ENCODE results near the gene BRD1.
"Not testable (repeated sequence)": the region's sequence is repeated elsewhere in the genome, so short reads cannot be mapped to it uniquely, and the experiment has no call there.

BRD1 gene

DNA sequence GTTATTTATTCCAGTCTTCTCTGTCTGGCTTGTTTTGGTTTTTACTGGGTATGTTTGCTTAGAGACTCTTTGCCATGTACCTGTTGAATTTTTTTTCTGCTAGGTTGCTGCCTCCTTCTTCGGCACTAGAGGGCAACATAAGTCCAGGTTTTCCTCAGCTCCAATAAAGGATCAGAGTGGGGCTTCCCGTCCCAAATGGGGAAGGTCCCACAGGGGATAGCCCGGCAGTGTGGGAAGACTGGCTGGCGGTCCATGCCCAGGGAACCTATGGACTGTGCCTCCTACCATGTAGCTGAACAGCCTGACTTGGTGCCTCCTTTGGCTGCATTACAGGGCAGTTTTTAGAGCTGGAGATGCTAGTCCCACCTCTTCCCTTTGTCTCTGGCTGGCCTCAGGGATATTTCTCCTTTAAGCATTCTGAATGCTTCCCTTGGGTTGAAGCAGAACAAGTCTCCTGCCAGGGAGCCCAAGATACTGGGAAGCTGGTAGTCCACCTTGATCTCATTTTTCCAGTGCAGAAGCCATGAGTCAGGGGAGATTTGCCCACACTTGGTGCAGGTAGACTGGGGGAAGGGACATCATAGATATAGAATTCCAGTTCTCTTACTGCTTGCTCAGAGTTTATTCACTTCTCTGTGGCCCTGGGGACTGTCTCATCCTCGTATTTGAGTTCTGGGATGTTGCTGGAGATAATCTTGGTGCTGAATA is 60.2 kb downstream of the BRD1 start:
- no peak for DNase-seq

DNA sequence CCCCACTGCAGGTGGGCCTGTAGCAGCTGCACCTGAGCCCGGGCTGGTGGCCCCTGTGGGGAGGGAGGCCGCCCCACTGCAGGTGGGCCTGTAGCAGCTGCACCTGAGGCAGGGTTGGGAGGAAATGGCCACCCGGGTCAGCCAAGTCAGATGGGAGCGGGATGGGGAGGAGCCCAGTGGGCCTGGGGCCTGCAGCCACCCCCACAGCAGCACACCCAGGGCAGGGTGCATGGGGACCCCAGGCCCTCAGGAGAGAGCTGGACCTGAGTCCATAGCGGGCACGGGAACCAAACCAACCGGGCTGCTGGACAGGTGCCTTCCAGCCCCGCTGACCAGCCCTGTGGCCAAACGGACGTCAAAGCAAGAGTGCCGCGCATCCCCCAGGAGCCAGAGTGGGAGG is 61.7 kb downstream of the BRD1 start:
- no peak for DNase-seq

DNA sequence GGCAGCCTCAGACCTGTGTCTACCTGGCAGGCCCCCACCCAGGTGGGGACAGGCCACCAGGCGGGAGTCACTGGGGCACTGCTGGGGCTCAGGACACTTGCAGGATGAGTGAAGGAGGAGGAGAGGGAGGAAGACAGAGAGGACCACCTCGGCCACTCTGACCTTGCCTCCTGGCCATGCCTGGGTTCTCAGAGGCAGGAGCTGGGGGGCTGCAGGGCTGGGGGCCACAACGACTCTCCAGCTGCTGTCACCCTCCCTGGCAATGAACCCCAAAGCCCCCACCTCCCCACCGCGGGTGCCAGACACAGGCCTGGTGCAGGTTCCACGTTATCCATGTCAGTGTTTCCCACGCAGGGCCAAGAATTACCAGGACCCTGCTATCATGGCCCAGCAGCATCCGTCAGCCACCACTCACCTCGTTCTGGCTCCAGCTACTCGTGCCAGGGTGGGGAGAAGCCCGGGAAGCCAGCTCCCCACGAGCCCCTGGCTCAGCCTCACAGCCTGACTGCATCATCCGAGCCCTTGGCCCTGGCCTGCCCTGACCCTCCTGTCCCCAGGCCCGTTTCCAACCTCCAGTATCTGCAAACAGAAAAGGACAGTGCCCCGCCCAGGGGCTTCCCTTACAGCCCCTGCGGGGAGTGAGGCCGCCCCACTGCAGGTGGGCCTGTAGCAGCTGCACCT is 62.4 kb downstream of the BRD1 start:
- no peak for DNase-seq

DNA sequence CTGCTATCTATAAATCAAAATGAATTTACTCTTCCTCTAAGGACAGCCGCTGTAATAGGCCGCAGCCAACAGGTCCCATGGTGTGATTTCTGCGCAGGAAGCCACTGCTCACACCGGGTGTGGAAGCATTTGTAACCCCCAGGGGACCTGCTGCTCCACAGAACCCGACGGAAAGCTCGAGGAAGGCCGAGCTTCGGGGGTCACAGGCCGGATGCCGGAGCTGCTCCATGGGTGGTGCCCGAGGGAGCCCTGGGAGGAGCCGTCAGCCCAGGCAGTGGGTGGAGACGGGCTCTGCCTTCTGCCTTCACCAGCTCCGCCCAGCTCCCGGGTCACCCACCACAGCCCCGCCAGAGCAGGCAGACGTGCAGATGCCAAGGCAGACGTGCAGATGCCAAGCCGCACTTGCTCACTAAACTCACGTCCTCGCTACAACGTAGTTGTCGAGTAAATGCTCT is 63.5 kb downstream of the BRD1 start:
- DNase-seq = no peak

DNA sequence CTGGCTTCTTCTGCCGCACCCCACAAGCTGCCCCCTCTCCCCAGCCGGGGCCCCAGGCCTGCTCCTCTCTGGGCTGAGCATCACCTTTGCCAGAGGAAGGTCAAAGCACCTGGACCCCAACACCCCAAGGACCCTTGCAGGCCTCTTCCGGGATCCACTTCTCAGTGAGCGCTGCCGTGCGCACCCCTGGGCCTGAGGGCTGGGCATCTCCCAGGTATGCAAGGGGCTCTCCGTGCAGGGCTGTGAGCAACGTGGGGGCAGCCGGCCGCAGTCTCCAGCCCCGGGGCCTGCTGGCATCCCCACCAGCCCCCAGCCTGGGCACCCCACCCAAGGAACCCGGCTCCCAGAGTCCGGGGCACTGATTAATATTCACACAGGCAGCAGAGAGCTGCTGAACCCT is 64.0 kb downstream of the BRD1 start:
- no peak for DNase-seq

DNA sequence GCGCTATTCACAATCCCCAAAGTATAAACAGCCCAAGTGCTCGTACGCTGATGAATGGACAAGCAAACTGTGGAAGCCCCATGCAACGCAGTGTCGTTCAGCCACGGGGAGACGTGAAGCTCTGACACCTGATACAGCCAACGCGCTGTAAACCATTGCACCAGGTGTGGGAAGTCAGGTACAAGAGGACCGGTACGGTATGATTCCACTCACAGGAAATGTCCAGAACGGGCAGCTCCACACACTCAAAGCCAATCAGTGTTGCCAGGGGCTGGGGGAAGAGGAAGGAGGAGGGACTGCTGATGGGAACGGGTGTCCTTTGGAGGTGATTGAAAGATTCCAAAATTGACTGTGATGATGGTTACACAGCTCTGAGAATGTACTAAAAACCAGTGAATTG is 64.5 kb downstream of the BRD1 start:
- no peak for DNase-seq

DNA sequence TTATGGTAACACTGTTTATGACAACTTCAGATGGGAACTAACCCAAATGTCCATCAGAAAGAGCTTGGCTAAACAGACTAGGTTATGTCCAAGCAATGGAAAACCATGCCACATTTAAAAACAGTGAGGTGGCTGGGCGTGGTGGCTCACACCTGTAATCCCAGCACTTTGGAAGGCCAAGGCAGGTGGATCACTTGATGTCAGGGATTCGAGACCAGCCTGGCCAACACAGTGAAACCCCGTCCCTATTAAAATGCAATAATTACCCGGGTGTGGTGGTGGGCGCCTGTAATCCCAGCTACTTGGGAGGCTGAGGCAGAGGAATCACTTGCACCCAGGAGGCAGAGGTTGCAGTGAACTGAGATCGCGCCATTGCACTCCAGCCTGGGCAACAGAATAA is 65.1 kb downstream of the BRD1 start:
- not testable (repeated sequence) for DNase-seq

DNA sequence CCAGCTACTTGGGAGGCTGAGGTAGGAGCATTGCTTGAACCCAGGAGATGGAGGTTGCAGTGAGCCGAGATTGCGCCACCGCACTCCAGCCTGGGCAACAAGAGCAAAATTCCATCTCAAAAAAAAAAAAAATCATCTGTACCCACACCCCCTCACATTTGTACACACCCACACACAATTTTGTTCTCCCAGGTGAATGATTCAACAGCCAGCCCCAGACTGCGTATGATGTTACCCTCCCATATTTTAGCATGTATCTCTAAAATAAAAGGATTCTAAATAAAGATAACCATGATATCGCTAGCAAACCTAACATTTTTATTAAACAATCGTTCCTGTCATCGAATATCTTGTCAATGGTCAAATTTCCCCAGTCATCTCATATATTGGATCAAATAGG is 65.8 kb downstream of the BRD1 start:
- DNase-seq = no peak

DNA sequence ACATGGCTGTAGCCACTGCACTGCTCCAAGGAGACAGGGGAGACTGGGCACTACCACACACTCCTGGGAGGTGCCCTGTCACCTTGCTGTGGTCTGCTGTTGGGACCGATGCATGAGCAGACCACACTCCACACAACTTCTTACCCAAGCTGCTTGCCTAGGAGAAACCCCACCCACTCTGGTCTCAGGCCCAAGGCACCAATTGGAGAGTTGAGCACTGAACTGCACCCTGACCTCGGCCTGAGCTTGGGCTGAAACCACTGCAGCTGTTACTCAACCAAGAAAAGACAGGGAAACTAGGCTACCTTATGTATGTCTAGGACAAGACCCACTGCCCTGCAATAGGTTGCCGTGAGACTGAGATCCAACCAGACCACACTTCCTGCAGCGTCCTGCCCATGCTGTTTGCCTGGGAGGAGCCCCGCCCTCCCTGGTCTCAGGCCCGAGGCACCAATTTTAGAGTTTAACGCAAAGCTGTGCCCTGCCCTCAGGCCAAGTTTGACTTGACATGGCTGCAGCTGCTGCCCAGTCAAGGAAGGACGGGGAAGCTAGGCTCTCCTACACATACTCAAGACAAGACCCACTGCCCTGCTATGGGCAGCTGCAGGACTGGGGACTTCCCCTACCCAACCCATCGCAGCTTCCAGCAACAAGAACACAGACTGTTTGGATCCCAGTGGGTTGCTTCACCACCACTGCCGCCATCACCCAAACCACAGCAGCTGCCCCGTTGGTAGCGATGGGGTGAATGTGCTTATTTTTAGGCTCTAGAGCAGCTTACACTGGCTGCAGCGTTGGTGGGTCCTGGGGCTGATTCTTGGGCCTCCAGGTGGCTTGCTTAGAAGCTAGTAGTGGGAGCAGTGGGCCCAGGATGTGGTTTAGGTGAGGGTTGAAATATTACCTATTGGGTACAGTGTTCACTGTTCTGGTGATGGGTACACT is 66.8 kb downstream of the BRD1 start:
- DNase-seq = no peak

DNA sequence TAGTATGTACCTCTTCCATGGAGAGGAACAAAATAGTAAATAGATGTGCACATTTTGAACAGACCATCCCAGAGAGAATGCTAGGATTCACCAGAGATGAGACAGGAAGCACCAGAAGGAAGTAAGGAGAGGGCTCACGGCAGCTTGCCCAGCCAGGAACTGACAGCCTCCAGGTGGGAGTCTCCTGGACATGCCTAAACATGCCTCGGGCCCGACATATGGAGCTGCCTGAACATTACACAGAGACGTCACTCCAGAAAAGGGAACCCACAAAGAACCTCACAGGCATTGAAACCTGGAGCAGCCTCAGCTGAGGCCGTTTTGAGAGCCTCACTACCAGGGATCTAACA is 67.4 kb downstream of the BRD1 start:
- no peak for DNase-seq

DNA sequence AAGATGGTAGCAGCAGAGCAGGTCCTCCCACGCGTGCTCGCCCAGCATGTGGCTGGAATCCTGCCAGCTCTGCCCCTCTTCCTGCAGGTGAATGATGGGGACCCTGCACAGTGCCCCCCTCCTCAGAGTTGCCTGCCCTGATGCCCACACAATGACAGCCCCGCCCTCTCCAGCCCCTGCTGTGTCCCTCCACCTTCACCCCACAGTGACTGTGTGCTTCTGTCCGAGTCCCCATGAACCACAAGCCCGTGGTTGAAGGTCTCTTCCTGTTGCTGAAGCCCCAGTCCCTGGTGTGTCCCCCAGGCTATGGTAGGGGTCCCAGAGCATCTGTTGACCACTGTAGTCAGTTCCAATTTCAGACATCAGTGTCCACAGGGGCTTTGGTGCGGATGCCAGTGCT is 71.0 kb downstream of the BRD1 start:
- no peak for DNase-seq

DNA sequence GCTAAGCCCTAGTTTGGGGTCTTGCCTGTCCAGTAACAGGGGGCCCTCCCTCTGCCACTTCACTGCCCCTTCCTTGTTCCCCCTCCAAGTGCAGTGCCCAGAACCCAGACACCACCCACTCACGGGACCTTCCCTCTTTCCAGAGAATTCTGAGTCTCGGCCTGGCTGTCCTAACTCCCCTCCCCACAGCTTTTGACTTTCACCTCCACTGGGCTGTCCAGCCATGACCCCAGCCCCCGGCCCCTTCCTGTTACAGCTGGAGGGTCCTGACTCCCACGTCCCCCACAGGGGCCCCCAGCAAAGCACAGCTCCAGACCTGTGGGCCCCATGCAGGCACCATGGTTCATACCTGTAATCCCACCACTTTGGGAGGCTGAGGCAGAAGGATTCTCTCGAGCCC is 71.5 kb downstream of the BRD1 start:
- no peak for DNase-seq

DNA sequence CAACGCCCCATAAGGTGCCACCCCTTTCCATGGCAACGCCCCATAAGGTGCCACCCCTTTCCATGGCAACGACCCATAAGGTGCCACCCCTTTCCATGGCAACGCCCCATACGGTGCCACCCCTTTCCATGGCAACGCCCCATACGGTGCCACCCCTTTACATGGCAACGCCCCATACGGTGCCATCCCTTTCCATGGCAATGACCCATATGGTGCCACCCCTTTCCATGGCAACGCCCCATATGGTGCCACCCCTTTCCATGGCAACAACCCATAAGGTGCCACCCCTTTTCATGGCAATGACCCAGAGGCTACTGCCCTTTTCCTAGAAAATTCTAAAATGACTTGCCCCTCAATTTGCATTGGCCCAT is 72.1 kb downstream of the BRD1 start:
- DNase-seq = no peak

DNA sequence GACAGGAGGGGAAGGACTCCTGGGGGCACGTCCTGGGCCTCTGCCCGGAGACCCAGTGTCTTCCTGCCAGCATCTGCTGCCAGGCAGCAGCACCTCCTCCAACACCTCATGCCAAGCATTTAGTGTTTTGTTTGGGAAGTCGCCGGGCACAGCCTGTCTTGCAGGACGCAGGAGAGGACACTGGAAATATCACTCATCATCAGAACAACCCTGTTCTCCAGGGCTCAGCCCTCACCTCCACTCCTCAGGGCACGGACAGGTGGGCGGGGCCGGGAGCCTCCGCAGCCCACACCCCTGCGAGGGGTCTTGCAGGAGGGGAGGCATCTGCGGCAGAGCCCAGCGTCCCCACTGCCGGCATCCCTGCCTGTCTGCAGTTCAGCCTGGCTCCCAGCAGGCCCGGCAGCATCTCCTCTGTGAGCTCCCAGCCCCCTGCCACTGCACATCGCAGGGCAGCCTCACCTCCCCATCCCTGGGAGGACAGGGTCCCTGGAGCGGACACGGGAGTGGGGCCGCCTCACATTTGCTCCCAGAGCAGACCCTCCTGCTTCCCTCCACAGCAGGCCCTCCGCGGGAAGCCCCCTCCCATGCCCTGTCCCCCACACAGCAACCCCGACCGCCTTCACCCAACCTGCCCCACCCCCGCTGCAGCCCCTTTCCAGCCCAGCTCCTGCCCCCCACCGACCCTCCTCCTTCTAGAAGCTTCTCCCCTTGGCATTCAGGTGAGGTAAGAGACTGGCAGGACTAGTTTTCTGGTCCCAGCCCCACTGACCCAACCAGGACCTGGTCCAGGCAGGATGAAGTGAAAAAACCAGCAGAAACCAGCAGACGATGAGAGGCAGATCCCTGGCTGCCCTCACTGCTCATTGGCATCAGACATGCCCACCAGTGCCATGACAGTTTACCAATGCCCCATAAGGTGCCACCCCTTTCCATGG is 72.7 kb downstream of the BRD1 start:
- no peak for DNase-seq

DNA sequence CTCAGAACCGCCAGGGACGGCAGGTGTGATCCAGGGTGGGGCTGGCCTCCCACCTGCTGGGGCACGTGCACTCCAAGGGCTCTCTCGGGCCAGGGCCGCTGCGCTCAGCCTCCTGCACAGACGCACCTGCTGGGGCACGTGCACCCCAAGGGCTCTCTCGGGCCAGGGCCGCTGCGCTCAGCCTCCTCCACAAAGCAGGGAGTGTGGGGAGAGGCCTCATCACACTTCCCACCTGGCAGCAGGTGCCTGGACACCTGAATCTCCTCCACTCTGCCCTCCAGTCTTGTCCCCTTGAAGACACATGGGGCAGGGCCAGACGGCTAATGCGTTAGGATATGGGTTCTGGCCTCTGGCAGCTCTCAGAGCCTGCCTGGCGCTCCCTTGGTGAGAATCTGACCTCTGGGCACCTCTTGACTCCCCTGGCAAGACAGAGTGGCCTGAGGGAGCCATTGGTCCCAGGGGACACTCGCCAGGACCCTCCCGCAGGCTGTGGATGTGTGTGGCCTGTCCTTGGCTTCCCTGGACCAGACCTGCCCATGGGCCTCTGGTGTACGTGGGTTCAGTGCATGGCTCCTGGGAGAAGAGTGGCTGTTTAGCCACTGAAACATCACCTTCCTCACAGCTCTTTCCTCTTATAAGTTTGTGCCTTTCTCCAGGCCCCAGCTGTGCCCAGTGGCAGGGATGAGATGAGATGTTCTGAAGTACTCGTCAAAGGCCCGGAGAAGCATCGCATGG is 73.5 kb downstream of the BRD1 start:
- no peak for DNase-seq

DNA sequence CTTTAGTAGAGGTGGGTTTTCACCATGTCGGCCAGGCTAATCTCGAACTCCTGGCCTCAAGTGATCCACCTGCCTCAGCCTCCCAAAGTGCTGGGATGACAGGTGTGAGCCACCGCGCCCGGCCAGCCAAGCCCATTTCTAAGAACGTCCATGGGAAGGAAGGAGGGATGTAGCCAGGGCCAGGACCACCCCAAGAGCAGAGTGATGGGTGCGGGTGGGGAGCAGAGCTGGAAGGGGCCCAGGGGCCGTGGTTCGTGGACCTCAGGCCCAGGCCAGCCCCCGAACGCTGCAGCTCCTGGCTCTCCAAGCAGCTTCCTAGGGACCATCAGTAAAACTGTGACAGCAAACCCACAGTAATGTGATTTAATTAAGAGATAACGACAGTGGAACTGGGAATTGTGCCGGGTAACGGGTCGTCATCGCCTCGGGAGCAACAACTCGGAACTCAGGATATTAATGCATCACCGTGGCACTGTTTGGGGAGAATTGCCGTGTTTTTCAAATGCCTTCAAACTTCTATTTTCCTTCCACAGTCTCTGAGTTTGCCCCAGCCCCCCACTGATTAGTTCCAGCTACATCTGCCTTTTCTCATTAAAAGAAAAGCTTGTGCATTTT is 74.3 kb downstream of the BRD1 start:
- DNase-seq = no peak

DNA sequence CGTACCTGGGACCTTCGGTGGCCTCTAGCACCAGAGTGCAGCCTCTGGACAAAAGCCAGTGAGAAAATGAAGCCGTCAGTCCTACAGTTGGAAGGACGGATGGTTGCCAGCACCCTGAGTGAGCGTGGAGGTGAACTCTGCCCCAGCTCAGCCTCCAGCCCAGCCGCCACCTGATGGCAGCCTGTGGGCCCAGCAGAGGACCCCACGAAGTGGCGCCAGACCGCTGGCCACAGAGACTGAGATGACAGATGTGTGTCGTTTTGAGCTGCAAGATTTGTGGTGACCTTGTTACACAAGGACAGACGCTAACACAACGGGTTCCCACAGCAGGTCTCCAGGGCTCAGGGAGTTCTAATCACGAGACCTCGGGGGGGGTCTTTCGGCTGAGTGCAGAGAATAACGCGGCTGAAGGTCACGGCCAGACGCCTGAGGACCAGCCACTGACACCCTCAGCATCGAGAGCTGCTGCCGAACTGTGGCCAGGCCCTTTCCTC is 75.0 kb downstream of the BRD1 start:
- DNase-seq = no peak

DNA sequence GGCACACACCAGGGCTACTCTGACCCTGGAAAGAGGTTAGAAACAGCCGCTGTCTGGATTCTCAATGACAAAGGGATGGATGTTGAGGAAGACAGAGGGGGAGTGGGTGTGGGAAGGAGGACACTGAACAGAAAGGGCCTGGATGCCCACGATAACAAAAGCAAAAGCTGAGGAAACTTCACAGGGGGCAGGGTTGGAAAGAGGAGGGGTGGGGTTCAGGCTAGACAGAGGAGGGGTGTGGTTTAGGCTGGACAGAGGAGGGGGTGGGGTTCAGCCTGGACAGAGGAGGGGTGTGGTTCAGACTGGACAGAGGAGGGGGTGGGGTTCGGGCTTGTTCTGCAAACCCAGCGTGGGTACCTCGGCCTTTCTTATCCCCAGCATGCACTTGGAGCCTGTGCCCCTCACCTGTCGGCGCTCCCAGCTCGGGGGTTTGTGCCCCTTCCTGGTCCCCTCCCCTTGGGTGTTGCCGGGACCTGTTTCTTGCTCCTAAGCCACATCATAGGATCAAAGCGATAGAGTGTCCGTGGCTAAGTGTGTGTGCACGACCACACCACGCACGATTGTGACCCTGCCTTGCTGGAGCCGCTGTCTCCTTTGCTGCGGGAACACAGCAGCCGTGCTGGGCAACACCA is 75.6 kb downstream of the BRD1 start:
- DNase-seq = no peak

DNA sequence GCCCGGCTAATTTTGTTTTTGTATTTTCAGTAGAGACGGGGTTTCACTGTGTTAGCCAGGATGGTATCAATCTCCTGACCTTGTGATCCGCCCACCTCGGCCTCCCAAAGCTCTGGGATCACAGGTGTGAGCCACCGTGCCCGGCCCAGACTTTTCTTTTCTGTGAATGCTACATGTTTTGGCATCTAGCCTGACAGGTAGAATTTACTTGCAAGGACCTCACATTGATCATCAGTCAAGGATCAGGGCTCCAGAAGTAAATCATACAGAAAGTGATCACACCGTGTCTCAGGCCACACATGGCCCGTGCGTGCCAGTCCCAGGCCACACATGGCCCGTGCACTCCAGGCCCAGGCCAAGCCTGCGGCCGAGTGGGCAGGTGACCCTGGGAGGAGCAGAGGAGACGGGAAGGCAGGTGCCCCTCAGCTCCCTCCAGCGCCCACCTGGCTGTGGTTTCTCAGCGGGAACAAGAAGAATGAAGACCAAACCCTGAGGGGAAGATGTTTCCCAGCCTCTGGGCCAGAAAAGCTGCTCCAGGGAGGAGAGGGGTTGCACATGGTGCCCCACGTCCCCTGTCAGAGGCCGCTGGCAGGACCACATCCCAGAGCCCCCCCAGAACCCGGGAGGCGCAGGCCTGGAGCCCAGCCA is 76.2 kb downstream of the BRD1 start:
- DNase-seq = no peak

DNA sequence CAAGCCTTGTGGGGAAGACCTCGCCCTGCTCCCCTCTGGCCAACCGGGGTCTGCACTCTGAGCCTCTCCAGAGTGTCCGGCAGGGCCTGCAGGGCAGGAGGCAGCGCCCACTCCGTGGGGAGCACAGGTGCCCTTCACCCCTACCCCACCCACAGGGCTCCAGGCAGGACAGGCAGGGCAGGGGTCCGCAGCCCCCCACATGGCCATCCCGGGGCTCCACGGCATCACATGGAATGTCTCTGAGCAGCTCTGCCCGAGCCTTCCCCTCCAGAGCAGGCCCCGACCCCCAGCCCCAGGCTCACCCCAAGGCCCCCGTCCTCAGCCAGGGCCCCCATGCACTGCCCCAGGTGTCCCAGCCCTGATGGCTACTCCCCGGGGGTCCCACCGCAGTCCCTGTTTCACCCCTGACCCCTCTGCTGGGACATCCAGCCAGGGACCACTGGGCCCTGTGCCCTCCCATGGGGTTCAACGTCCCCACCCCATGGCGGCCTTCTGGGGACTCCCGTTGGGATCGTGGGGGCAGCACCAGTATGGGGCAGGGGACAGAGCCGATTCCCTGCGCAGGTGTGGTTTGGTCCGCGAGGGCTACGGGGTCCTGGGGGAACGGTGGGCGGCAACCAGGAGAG is 77.7 kb downstream of the BRD1 start:
- no peak for DNase-seq
